Measurements from ENCODE around the gene SH3RF2.
"Not testable (repeated sequence)": the region's sequence is repeated elsewhere in the genome, so short reads cannot be mapped to it uniquely, and the experiment has no call there.

Gene SH3RF2

DNA sequence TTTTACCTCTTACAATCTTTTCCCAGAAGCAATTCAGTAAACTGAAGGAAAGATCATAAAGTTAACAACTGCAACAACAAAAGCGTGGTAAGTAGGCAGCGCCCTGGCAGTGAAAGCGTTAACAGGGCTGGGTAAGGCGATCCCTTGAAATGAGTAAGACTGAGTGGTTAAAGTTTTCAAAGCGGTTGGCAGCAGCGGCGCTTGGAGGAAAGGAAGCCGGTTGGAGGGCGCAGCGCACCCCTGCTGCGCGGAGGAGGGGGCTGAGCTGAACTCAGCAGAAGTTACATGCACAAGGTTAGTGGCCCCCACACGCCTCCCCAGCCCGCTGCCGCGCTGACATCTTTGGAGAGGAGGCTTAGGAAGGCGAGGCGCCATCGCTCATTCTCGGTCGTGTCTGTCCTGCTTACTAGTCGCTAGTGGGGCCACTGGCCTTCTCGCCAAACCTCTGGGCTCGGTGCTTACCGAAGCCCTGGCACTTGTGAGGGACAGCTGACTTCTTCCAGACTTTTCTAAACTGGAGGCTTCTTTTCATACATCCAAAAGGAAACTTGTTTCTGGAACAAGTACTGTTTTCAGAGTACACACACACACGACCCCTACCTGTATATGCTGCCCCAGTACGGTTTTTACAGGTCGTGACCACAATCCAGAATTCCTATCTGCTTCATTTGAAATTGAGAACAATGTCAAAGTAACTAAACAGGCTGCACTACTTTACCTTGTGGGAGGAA, at the start of gene SH3RF2:
Gene SH3RF2 (plus strand): TSS at position 178 of the 731 bp plus-strand sequence. CDS start 1,351 bp downstream, outside the sequence.
- DNase-seq (ENCODE audit: low spot score), result peak; percentile 66

GRCh38 chr5:145887217-145887616, 49.2 kb upstream of the SH3RF2 start:
- DNase-seq (ENCODE audit: low spot score), result no peak

DNA sequence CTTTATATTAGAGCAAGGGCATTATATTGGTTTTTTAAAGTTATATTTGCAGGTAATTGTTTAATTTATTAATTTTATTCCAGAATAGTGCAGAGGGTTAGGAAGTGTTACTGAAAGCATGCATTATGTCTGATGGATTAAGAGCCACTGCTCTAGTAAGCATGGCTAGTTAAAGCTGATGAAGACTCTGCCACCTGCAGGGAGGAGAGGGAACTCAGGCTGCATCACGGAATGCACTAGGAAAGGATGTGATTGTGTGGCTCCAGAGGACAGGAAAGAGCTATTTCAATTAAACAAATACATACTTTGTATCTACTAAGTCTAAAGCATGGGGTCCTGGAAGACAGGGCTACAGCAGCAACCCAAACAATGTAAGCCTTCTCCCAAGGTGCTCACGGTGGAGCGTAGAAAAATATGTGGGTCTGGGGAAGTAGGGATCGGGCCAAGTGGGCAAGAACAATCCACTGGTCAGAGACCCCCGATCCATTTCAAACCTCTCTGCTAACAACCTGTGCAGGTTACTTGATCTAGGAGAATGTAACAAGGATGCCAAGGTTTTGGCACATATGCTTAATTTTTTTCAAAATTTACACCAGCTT, 48.3 kb upstream of the SH3RF2 start:
- DNase-seq (ENCODE audit: low spot score), result peak; percentile 65

DNA sequence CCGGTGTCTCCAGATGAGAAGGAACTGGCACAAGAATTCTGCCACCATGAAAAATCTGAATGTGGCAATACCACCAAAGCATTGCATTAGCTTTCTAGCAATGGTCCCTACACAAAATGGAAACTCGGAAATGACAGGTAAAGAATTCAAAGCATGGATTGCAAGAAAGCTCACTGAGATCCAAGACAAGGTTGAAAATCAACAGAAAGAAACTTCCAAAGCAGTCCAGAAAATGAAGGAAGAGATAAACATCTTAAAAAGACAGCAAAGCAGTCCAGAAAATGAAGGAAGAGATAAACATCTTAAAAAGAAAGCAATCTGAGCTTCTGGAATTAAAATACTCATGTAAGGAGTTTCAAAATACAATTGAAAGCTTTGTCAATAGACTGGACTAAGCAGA, 46.8 kb upstream of the SH3RF2 start:
- DNase-seq (ENCODE audit: low spot score), result no peak

DNA sequence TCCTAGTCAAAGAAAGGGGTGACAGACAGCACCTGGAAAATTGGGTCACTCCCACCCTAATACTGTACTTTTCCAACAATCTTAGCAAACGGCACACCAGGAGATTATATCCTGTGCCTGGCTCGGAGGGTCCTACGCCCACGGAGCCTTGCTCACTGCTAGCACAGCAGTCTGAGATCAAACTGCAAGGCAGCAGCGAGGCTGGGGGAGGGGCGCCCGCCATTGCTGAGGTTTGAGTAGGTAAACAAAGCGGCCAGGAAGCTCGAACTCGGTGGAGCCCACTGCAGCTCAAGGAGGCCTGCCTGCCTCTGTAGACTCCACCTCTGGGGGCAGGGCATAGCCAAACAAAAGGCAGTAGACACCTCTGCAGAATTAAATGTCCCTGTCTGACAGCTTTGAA, 45.0 kb upstream of the SH3RF2 start:
- not testable (repeated sequence) for DNase-seq (ENCODE audit: low spot score)

- no peak for DNase-seq (ENCODE audit: low spot score)
Observed at GRCh38 chr5:145898171-145898570, 38.2 kb upstream of the SH3RF2 start.

GRCh38 chr5:145902421-145902820, 34.0 kb upstream of the SH3RF2 start:
- DNase-seq (ENCODE audit: low spot score), result no peak

DNA sequence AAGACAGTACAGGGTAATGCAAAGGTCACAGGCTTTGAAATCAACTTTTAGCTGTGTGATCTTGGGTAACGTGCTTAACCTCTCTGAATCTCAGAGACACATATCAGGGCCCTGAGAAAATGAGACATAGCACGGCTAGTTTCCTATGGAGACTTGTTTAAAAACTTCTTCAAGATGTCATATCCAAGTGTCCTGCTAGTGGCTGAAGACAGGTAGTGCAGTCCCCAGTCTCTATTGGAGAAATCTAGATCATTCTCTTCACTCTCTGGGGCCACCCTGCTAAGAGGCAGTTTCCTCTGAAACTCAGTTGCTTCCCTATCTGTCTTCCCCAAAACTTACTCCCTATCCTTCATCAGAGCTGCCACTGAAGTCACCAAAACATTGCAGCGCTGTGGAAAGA, 33.3 kb upstream of the SH3RF2 start:
- DNase-seq (ENCODE audit: low spot score), result no peak

DNA sequence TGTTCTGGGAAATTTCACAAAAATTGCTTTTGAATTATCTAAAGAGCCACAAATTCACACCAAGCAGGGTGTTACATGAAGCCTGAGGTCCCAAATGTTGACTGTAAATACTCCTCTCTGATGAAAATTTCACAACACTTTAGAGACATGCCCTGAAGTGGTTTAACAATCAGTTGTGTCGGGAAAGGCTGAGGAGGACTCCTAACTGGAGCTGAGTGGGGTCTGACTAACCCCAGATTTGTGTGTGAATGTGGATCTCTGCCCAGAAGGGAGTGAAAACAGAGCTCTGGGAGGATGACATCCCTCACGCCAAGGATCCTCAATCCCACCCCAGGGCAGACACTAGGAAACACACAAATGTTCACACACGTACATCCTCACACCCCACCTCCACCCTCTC, 32.5 kb upstream of the SH3RF2 start:
- peak; percentile 37 for DNase-seq (ENCODE audit: low spot score)

GRCh38 chr5:145904743-145905142, 31.6 kb upstream of the SH3RF2 start:
- DNase-seq (ENCODE audit: low spot score), result no peak

GRCh38 chr5:145906401-145906800, 30.0 kb upstream of the SH3RF2 start:
- DNase-seq (ENCODE audit: low spot score), result peak; percentile 22

DNA sequence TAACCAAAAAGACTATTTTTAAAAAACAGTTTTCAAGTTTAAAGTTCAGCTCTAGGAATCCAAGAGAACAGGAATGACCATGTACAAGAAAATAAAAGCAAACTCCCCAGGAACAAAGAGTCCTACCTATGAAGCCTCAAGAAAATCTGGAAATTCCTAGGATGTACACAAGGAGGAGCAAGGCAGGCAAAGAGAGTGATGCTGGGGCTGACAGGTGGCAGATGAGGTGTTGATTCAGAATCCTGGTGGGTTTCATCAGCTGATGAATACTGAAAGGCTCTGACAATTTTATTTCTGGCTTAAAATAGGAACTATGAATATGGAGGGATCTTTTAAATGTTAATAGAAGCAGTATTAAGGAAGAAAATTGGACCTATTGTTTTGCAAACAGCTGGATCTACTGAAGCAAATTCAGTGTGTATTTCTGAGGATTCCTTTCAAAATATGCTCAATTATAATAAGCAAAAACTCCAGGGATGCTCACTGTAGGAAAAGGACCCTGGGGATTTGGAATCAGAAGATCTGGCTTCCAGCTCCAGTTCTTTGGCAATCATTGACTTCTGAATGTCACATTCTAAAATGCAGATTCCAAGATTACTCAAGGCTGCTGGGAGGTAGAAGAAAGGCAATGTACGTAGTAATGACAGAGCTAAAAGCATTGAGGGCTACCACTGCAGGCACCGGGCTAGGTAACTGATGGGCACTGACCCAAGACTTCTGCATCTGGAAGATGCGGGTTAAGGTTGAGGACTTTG, 28.0 kb upstream of the SH3RF2 start:
- no peak for DNase-seq (ENCODE audit: low spot score)

GRCh38 chr5:145911164-145911563, 25.2 kb upstream of the SH3RF2 start:
- DNase-seq (ENCODE audit: low spot score), result no peak

- no peak for DNase-seq (ENCODE audit: low spot score)
Observed at GRCh38 chr5:145912019-145912418, 24.4 kb upstream of the SH3RF2 start.

GRCh38 chr5:145912594-145912993, 23.8 kb upstream of the SH3RF2 start:
- DNase-seq (ENCODE audit: low spot score), result no peak

- DNase-seq (ENCODE audit: low spot score), result no peak
Observed at GRCh38 chr5:145913701-145914100, 22.7 kb upstream of the SH3RF2 start.

DNA sequence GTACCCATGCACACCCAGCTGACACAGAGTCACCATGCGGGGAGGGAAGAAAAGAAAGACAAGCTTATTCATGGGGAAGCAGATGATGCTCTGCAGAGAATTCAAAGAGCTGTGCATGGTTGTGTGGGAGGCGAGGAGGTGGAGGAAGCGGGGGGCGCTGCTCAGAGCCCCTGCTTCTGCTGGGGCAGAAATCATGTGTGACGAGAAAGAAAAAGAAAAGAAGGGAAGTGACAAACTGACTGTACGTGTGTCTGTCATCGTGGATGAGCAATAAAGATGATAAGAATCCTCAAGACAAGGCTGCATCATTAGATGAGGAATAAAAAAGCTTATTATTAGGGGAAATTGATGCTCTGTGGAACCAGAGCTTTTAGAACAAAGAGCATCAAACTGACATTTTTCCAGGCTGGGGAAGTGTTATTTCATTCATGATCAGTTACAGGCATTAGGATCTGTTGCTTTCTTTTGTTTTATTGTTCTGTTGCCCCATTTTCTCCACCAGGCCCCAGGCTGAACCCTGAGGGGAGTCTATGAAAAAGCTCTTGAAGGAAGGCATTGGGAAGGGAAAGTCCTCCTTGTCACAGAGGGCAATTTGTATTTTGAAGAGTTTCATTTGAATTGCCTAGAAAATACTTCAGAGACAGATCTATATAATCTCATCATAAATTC, 20.3 kb upstream of the SH3RF2 start:
- no peak for DNase-seq (ENCODE audit: low spot score)

DNA sequence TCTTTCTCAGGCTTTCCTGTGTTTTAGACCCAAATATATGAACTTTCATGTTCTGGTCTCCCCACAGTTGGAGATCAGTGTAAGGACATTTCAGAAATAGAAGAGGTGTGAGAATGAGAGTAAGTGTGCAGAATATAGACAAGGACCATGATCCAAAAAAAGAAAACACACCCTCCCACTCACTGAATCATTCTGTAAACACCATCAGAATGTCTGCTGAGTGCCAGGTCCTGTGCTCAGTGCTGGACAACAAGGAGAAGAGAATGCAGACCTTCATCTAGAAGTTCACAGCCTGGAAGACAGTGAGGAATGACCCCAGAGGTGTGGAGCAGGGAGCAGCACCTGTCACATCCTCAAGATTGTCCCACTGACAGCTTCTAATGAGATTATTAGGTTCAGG, 19.1 kb upstream of the SH3RF2 start:
- DNase-seq (ENCODE audit: low spot score), result no peak

GRCh38 chr5:145918397-145918796, 18.0 kb upstream of the SH3RF2 start:
- no peak for DNase-seq (ENCODE audit: low spot score)

GRCh38 chr5:145919413-145919812, 17.0 kb upstream of the SH3RF2 start:
- no peak for DNase-seq (ENCODE audit: low spot score)

- no peak for DNase-seq (ENCODE audit: low spot score)
Observed at GRCh38 chr5:145920542-145921210, 15.7 kb upstream of the SH3RF2 start.

GRCh38 chr5:145921211-145921610, 15.2 kb upstream of the SH3RF2 start:
- DNase-seq (ENCODE audit: low spot score), result no peak
